SK-N-SH (cell line): ENCODE data around the gene KRT3. TPM values are rescaled to one million over a fixed set of nuclear protein-coding genes. Genes with fewer than 3 reads are reported as not detected.

Experiments used
- CTCF ChIA-PET: fragments of 300-600, 350-600 bp; formaldehyde crosslinking; extraction: SDS; loops from one replicate; lab custom pipeline; 2021; lab: Yijun Ruan, JAX
- POLR2A ChIA-PET: fragments of 350-600 bp; sonication (Branson Sonifier 250); formaldehyde crosslinking; extraction: SDS; loops from one replicate; lab custom pipeline; 2020; ENCODE audit warnings: antibody characterized with exemption, inconsistent platforms; lab: Yijun Ruan, JAX
- DNase-seq: peaks from one replicate; pipeline ENCODE4 v3.0.0; 2012
- H2AFZ ChIP-seq: fragments of 200-600 bp; sonication (generic); 2 replicates; pipeline ENCODE4 v1.8.1; 2016; ENCODE audit warnings: antibody characterized with exemption, mild to moderate bottlenecking, low read depth
- H3F3A ChIP-seq: fragments of 200-600 bp; sonication (generic); replicated peaks from 2 replicates; pipeline ENCODE3; 2016; ENCODE audit warnings: antibody characterized with exemption, mild to moderate bottlenecking; ENCODE audit not compliant: insufficient read depth
- H3K27ac ChIP-seq, 2 experiments: fragments of 200-500 bp in 1 of 2; fragments of 200-600 bp in 1 of 2; sonication (Bioruptor generic) in 1 of 2; sonication (generic), shearing (Covaris generic) in 1 of 2; 2 replicates each; pipeline versions ENCODE4 v1.5.1 to v1.6.1; 2014 to 2016; ENCODE audit warnings: low read depth in 2 of 2, inconsistent platforms in 1 of 2, low read length in 1 of 2, mild to moderate bottlenecking in 1 of 2, mixed read lengths in 1 of 2
- H3K27me3 ChIP-seq: fragments of 200-600 bp; sonication (generic), shearing (Covaris generic); 2 replicates; pipeline ENCODE4 v1.6.1; 2016; ENCODE audit warnings: mixed run types; ENCODE audit not compliant: insufficient read depth
- H3K36me3 ChIP-seq, 2 experiments: fragments of 200-500 bp in 1 of 2; fragments of 200-600 bp in 1 of 2; sonication (Bioruptor generic) in 1 of 2; sonication (generic) in 1 of 2; replicated peaks in 1 of 2; 2 replicates each; pipeline versions ENCODE3 to v1.5.1; 2014 to 2016; ENCODE audit warnings: low read length in 1 of 2, mild to moderate bottlenecking in 1 of 2; ENCODE audit not compliant: insufficient read depth in 2 of 2, control insufficient read depth in 1 of 2
- H3K4me1 ChIP-seq, 2 experiments: fragments of 200-500 bp in 1 of 2; fragments of 200-600 bp in 1 of 2; sonication (Bioruptor generic) in 1 of 2; sonication (generic), shearing (Covaris generic) in 1 of 2; 2 replicates each; pipeline versions ENCODE4 v1.5.1 to v1.6.1; 2014 to 2016; ENCODE audit warnings: low read depth in 1 of 2, low read length in 1 of 2, mixed run types in 1 of 2; ENCODE audit not compliant: insufficient read depth in 2 of 2, control insufficient read depth in 1 of 2
- H3K4me2 ChIP-seq: fragments of 200-600 bp; sonication (generic), shearing (Covaris generic); 2 replicates; pipeline ENCODE4 v1.6.1; 2017; ENCODE audit warnings: mixed run types
- H3K4me3 ChIP-seq, 2 experiments: fragments of 200-500 bp in 1 of 2; fragments of 200-600 bp in 1 of 2; sonication (Bioruptor generic) in 1 of 2; sonication (generic), shearing (Covaris generic) in 1 of 2; 2 replicates each; pipeline versions ENCODE4 v1.5.1 to v1.8.1; 2014 to 2016; ENCODE audit warnings: low read depth in 2 of 2, inconsistent platforms in 1 of 2, low read length in 1 of 2, mild to moderate bottlenecking in 1 of 2, mixed read lengths in 1 of 2, moderate library complexity in 1 of 2
- H3K79me2 ChIP-seq: fragments of 200-600 bp; sonication (generic); 2 replicates; pipeline ENCODE4 v1.8.1; 2017; ENCODE audit warnings: mild to moderate bottlenecking; ENCODE audit not compliant: insufficient read depth
- H3K9ac ChIP-seq: fragments of 200-600 bp; sonication (generic); 2 replicates; pipeline ENCODE4 v1.6.1; 2017; ENCODE audit warnings: mixed run types
- H3K9me2 ChIP-seq: fragments of 200-600 bp; sonication (generic); 2 replicates; pipeline ENCODE4 v1.6.1; 2017; ENCODE audit warnings: mixed run types
- H3K9me3 ChIP-seq: fragments of 200-600 bp; sonication (generic); 2 replicates; pipeline ENCODE4 v1.6.1; 2017; ENCODE audit warnings: mixed run types, mild to moderate bottlenecking, moderate library complexity
- H4K20me1 ChIP-seq: fragments of 200-600 bp; sonication (generic); 2 replicates; pipeline ENCODE4 v1.6.1; 2017; ENCODE audit warnings: mild to moderate bottlenecking, mixed run types; ENCODE audit not compliant: insufficient read depth
- CHD2 ChIP-seq: fragments of 150-350 bp; IDR thresholded peaks from 2 replicates; pipeline ENCODE4 v1.6.1; 2018; ENCODE audit warnings: low read length; ENCODE audit not compliant: partially characterized antibody
- ELF1 ChIP-seq: IDR thresholded peaks from 2 replicates; pipeline ENCODE4 v1.4.0; 2012
- EP300 ChIP-seq, 2 experiments: IDR thresholded peaks; 2 replicates each; pipeline versions ENCODE4 v1.4.0 to v1.6.1; 2012; ENCODE audit warnings: borderline replicate concordance in 1 of 2, low read depth in 1 of 2, low read length in 1 of 2
- FOXJ3 ChIP-seq: sonication (generic); formaldehyde crosslinking; IDR thresholded peaks from 2 replicates; pipeline ENCODE4 v1.5.1; 2020; ENCODE audit warnings: mild to moderate bottlenecking, missing genetic modification reagents
- FOXM1 ChIP-seq: IDR thresholded peaks from 2 replicates; pipeline ENCODE4 v1.4.0; 2012; ENCODE audit warnings: low read depth, mild to moderate bottlenecking
- GATA2 ChIP-seq: sonication (generic); formaldehyde crosslinking; IDR thresholded peaks from 2 replicates; pipeline ENCODE4 v1.5.0; 2020; ENCODE audit warnings: mild to moderate bottlenecking, missing genetic modification reagents
- JUND ChIP-seq: IDR thresholded peaks from 2 replicates; pipeline ENCODE4 v1.4.0; 2012
- MAX ChIP-seq: IDR thresholded peaks from 2 replicates; pipeline ENCODE4 v1.4.0; 2012; ENCODE audit warnings: low read depth
- MEF2A ChIP-seq: IDR thresholded peaks from 2 replicates; pipeline ENCODE4 v1.4.0; 2012; ENCODE audit warnings: low read depth, borderline replicate concordance
- NFIC ChIP-seq: IDR thresholded peaks from 2 replicates; pipeline ENCODE4 v1.4.0; 2012; ENCODE audit warnings: borderline replicate concordance
- POLR2AphosphoS5 ChIP-seq: IDR thresholded peaks from 2 replicates; pipeline ENCODE4 v1.6.1; 2012; ENCODE audit warnings: low read depth, low read length
- RAD21 ChIP-seq: IDR thresholded peaks from 2 replicates; pipeline ENCODE4 v1.6.1; 2012; ENCODE audit warnings: mild to moderate bottlenecking, low read length
- RFX5 ChIP-seq: IDR thresholded peaks from 2 replicates; pipeline ENCODE4 v1.6.1; 2012; ENCODE audit warnings: mild to moderate bottlenecking, improper control_type of control experiment, low read length
- SIN3A ChIP-seq: IDR thresholded peaks from 2 replicates; pipeline ENCODE4 v1.6.1; 2012; ENCODE audit warnings: low read depth, mild to moderate bottlenecking, low read length, moderate library complexity, borderline replicate concordance
- SMC3 ChIP-seq: IDR thresholded peaks from 2 replicates; pipeline ENCODE4 v1.6.1; 2012; ENCODE audit warnings: low read depth, low read length, improper control_type of control experiment
- TAF1 ChIP-seq: IDR thresholded peaks from 2 replicates; pipeline ENCODE4 v1.6.1; 2012; ENCODE audit warnings: low read depth, mild to moderate bottlenecking, low read length, moderate library complexity, borderline replicate concordance
- TCF12 ChIP-seq: IDR thresholded peaks from 2 replicates; pipeline ENCODE4 v1.4.0; 2012
- WGBS: methylation state at CpG from one replicate; pipeline ENCODE4 v1.1.6; 2017; ENCODE audit warnings: low lambda C conversion rate; 5-methylcytosine and 5-hydroxymethylcytosine counted together
- polyA plus RNA-seq, 3 experiments: library from polyadenylated mRNA; depleted of rRNA; stranded (reverse); fragments of >200 nt; gene quantifications; 2 replicates each; pipeline ENCODE4 v1.2.3, GENCODE V29; 2012
- TF ChIP-seq, protein P1 (sequence below): fragments of 200-600 bp; sonication (generic); IDR thresholded peaks from 2 replicates; pipeline ENCODE4 v1.6.1; 2017; ENCODE audit warnings: antibody characterized with exemption, mild to moderate bottlenecking, moderate library complexity
- TF ChIP-seq, protein P2 (sequence below): IDR thresholded peaks from 2 replicates; pipeline ENCODE4; 2012
- TF ChIP-seq, protein P3 (sequence below): IDR thresholded peaks from 2 replicates; pipeline ENCODE4 v1.4.0; 2012; ENCODE audit warnings: low read depth, borderline replicate concordance

The KRT3 gene
- polyA plus RNA-seq, 1 of the 3 experiments (the other 2 are of a cell fraction): not detected

DNA sequence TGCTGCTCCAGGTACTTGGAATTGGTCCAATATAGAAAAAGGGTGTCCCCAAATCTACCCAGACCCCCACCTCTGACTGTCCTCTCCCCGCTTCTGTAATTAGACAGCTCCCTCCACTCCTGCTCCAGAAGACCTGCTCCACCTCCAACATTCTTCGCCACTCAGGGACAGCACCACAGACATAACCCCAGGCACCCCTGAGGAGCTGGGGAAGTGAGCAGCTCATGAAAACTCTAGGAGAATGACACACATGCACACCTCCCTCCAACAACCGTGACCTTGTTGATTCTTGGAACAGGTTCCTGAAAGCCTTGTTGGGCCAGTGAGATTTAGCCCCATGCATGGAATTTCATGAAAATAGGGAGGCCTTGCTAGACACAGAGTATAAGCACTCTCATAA, 9.8 kb upstream of the KRT3 start:
- no peak overlapping the region for H3K27ac ChIP-seq
- H3K27me3 ChIP-seq: peaks cover 22% of the 10 kb centered on the region; the same call in 1 of the 2 replicates
- H3K9ac ChIP-seq: no peak overlapping the region
- no peaks in the 10 kb centered on the region for H3K9me3 ChIP-seq
- no peak for DNase-seq
- no peaks in the 10 kb centered on the region for H3F3A ChIP-seq
- no peak overlapping the region for H3K4me2 ChIP-seq
- no peaks in the 10 kb centered on the region for H4K20me1 ChIP-seq
- no peaks in the 10 kb centered on the region for H3K4me1 ChIP-seq
- ChIA-PET POLR2A (no interaction called here), CTCF (interaction anchor here (1.1 to 2.0 kb wide), 2 partner anchors 12 to 79 kb away, joined by 4 to 6 read pairs; no protein-coding TSS in a partner anchor)
- 44% methylated on average over 3 of the region's 3 CpGs for WGBS
- H3K36me3 ChIP-seq: no peaks in the 10 kb centered on the region
- no peak overlapping the region for H3K4me3 ChIP-seq
- no peak overlapping the region for H2AFZ ChIP-seq
- TF ChIP-seq FOXJ3 (CRISPR knock-in tag): no peak
- TF ChIP-seq, protein P1, sequence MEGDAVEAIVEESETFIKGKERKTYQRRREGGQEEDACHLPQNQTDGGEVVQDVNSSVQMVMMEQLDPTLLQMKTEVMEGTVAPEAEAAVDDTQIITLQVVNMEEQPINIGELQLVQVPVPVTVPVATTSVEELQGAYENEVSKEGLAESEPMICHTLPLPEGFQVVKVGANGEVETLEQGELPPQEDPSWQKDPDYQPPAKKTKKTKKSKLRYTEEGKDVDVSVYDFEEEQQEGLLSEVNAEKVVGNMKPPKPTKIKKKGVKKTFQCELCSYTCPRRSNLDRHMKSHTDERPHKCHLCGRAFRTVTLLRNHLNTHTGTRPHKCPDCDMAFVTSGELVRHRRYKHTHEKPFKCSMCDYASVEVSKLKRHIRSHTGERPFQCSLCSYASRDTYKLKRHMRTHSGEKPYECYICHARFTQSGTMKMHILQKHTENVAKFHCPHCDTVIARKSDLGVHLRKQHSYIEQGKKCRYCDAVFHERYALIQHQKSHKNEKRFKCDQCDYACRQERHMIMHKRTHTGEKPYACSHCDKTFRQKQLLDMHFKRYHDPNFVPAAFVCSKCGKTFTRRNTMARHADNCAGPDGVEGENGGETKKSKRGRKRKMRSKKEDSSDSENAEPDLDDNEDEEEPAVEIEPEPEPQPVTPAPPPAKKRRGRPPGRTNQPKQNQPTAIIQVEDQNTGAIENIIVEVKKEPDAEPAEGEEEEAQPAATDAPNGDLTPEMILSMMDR: no peak
- TF ChIP-seq JUND: no peak
- no peak for TF ChIP-seq RAD21
- TF ChIP-seq EP300 (IDR thresholded peaks at IDR 0.05; ENCODE audit: borderline replicate concordance in 1 of 2, low read depth in 1 of 2, low read length in 1 of 2): no peak
- no peak for TF ChIP-seq GATA2
- no peak for TF ChIP-seq MEF2A
- no peak for TF ChIP-seq TCF12
- TF ChIP-seq MAX: no peak
- no peak for TF ChIP-seq POLR2AphosphoS5
- no peak for TF ChIP-seq CHD2
- TF ChIP-seq, protein P2, sequence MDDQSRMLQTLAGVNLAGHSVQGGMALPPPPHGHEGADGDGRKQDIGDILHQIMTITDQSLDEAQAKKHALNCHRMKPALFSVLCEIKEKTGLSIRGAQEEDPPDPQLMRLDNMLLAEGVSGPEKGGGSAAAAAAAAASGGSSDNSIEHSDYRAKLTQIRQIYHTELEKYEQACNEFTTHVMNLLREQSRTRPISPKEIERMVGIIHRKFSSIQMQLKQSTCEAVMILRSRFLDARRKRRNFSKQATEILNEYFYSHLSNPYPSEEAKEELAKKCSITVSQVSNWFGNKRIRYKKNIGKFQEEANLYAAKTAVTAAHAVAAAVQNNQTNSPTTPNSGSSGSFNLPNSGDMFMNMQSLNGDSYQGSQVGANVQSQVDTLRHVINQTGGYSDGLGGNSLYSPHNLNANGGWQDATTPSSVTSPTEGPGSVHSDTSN: no peak
- TF ChIP-seq RFX5: no peak
- no peak for TF ChIP-seq FOXM1
- no peak for TF ChIP-seq SIN3A
- TF ChIP-seq SMC3: no peak
- no peak for TF ChIP-seq TAF1
- TF ChIP-seq, protein P3, sequence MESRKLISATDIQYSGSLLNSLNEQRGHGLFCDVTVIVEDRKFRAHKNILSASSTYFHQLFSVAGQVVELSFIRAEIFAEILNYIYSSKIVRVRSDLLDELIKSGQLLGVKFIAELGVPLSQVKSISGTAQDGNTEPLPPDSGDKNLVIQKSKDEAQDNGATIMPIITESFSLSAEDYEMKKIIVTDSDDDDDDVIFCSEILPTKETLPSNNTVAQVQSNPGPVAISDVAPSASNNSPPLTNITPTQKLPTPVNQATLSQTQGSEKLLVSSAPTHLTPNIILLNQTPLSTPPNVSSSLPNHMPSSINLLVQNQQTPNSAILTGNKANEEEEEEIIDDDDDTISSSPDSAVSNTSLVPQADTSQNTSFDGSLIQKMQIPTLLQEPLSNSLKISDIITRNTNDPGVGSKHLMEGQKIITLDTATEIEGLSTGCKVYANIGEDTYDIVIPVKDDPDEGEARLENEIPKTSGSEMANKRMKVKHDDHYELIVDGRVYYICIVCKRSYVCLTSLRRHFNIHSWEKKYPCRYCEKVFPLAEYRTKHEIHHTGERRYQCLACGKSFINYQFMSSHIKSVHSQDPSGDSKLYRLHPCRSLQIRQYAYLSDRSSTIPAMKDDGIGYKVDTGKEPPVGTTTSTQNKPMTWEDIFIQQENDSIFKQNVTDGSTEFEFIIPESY: no peak
- TF ChIP-seq ELF1: no peak
- no peak for TF ChIP-seq NFIC
- no peaks in the 10 kb centered on the region for H3K9me2 ChIP-seq
- H3K79me2 ChIP-seq: no peaks in the 10 kb centered on the region
